SK-N-SH (cell line): Measurements from ENCODE around the gene MGA. TPM values are rescaled to one million over a fixed set of nuclear protein-coding genes. Genes with fewer than 3 reads are reported as not detected.

Experiments used
- CTCF ChIA-PET: fragments of 300-600, 350-600 bp; formaldehyde crosslinking; extraction: SDS; loops from one replicate; lab custom pipeline; 2021; lab: Yijun Ruan, JAX
- POLR2A ChIA-PET: fragments of 350-600 bp; sonication (Branson Sonifier 250); formaldehyde crosslinking; extraction: SDS; loops from one replicate; lab custom pipeline; 2020; ENCODE audit warnings: antibody characterized with exemption, inconsistent platforms; lab: Yijun Ruan, JAX
- DNase-seq: peaks from one replicate; pipeline ENCODE4 v3.0.0; 2012
- H2AFZ ChIP-seq: fragments of 200-600 bp; sonication (generic); 2 replicates; pipeline ENCODE4 v1.8.1; 2016; ENCODE audit warnings: antibody characterized with exemption, mild to moderate bottlenecking, low read depth
- H3F3A ChIP-seq: fragments of 200-600 bp; sonication (generic); replicated peaks from 2 replicates; pipeline ENCODE3; 2016; ENCODE audit warnings: antibody characterized with exemption, mild to moderate bottlenecking; ENCODE audit not compliant: insufficient read depth
- H3K27ac ChIP-seq, 2 experiments: fragments of 200-500 bp in 1 of 2; fragments of 200-600 bp in 1 of 2; sonication (Bioruptor generic) in 1 of 2; sonication (generic), shearing (Covaris generic) in 1 of 2; 2 replicates each; pipeline versions ENCODE4 v1.5.1 to v1.6.1; 2014 to 2016; ENCODE audit warnings: low read depth in 2 of 2, inconsistent platforms in 1 of 2, low read length in 1 of 2, mild to moderate bottlenecking in 1 of 2, mixed read lengths in 1 of 2
- H3K27me3 ChIP-seq: fragments of 200-600 bp; sonication (generic), shearing (Covaris generic); 2 replicates; pipeline ENCODE4 v1.6.1; 2016; ENCODE audit warnings: mixed run types; ENCODE audit not compliant: insufficient read depth
- H3K36me3 ChIP-seq, 2 experiments: fragments of 200-500 bp in 1 of 2; fragments of 200-600 bp in 1 of 2; sonication (Bioruptor generic) in 1 of 2; sonication (generic) in 1 of 2; replicated peaks in 1 of 2; 2 replicates each; pipeline versions ENCODE3 to v1.5.1; 2014 to 2016; ENCODE audit warnings: low read length in 1 of 2, mild to moderate bottlenecking in 1 of 2; ENCODE audit not compliant: insufficient read depth in 2 of 2, control insufficient read depth in 1 of 2
- H3K4me1 ChIP-seq, 2 experiments: fragments of 200-500 bp in 1 of 2; fragments of 200-600 bp in 1 of 2; sonication (Bioruptor generic) in 1 of 2; sonication (generic), shearing (Covaris generic) in 1 of 2; 2 replicates each; pipeline versions ENCODE4 v1.5.1 to v1.6.1; 2014 to 2016; ENCODE audit warnings: low read depth in 1 of 2, low read length in 1 of 2, mixed run types in 1 of 2; ENCODE audit not compliant: insufficient read depth in 2 of 2, control insufficient read depth in 1 of 2
- H3K4me2 ChIP-seq: fragments of 200-600 bp; sonication (generic), shearing (Covaris generic); 2 replicates; pipeline ENCODE4 v1.6.1; 2017; ENCODE audit warnings: mixed run types
- H3K4me3 ChIP-seq, 2 experiments: fragments of 200-500 bp in 1 of 2; fragments of 200-600 bp in 1 of 2; sonication (Bioruptor generic) in 1 of 2; sonication (generic), shearing (Covaris generic) in 1 of 2; 2 replicates each; pipeline versions ENCODE4 v1.5.1 to v1.8.1; 2014 to 2016; ENCODE audit warnings: low read depth in 2 of 2, inconsistent platforms in 1 of 2, low read length in 1 of 2, mild to moderate bottlenecking in 1 of 2, mixed read lengths in 1 of 2, moderate library complexity in 1 of 2
- H3K79me2 ChIP-seq: fragments of 200-600 bp; sonication (generic); 2 replicates; pipeline ENCODE4 v1.8.1; 2017; ENCODE audit warnings: mild to moderate bottlenecking; ENCODE audit not compliant: insufficient read depth
- H3K9ac ChIP-seq: fragments of 200-600 bp; sonication (generic); 2 replicates; pipeline ENCODE4 v1.6.1; 2017; ENCODE audit warnings: mixed run types
- H3K9me2 ChIP-seq: fragments of 200-600 bp; sonication (generic); 2 replicates; pipeline ENCODE4 v1.6.1; 2017; ENCODE audit warnings: mixed run types
- H3K9me3 ChIP-seq: fragments of 200-600 bp; sonication (generic); 2 replicates; pipeline ENCODE4 v1.6.1; 2017; ENCODE audit warnings: mixed run types, mild to moderate bottlenecking, moderate library complexity
- H4K20me1 ChIP-seq: fragments of 200-600 bp; sonication (generic); 2 replicates; pipeline ENCODE4 v1.6.1; 2017; ENCODE audit warnings: mild to moderate bottlenecking, mixed run types; ENCODE audit not compliant: insufficient read depth
- CHD2 ChIP-seq: fragments of 150-350 bp; IDR thresholded peaks from 2 replicates; pipeline ENCODE4 v1.6.1; 2018; ENCODE audit warnings: low read length; ENCODE audit not compliant: partially characterized antibody
- ELF1 ChIP-seq: IDR thresholded peaks from 2 replicates; pipeline ENCODE4 v1.4.0; 2012
- FOSL2 ChIP-seq: IDR thresholded peaks from 2 replicates; pipeline ENCODE4 v1.4.0; 2012; ENCODE audit warnings: low read depth, mild to moderate bottlenecking, moderate library complexity, borderline replicate concordance
- GABPA ChIP-seq: IDR thresholded peaks from 2 replicates; pipeline ENCODE4 v1.4.0; 2012; ENCODE audit warnings: low read depth, mild to moderate bottlenecking
- GATA2 ChIP-seq: sonication (generic); formaldehyde crosslinking; IDR thresholded peaks from 2 replicates; pipeline ENCODE4 v1.5.0; 2020; ENCODE audit warnings: mild to moderate bottlenecking, missing genetic modification reagents
- MXI1 ChIP-seq: IDR thresholded peaks from 2 replicates; pipeline ENCODE4 v1.6.1; 2012; ENCODE audit warnings: mild to moderate bottlenecking, low read depth, low read length, improper control_type of control experiment
- RFX5 ChIP-seq: IDR thresholded peaks from 2 replicates; pipeline ENCODE4 v1.6.1; 2012; ENCODE audit warnings: mild to moderate bottlenecking, improper control_type of control experiment, low read length
- TAF1 ChIP-seq: IDR thresholded peaks from 2 replicates; pipeline ENCODE4 v1.6.1; 2012; ENCODE audit warnings: low read depth, mild to moderate bottlenecking, low read length, moderate library complexity, borderline replicate concordance
- TCF12 ChIP-seq: IDR thresholded peaks from 2 replicates; pipeline ENCODE4 v1.4.0; 2012
- TEAD4 ChIP-seq: IDR thresholded peaks from 2 replicates; pipeline ENCODE4 v1.4.0; 2012; ENCODE audit warnings: mild to moderate bottlenecking, borderline replicate concordance; ENCODE audit not compliant: insufficient read depth
- USF2 ChIP-seq: fragments of 150-350 bp; IDR thresholded peaks from 2 replicates; pipeline ENCODE4 v1.6.1; 2017; ENCODE audit warnings: antibody characterized with exemption, low read length, low read depth, borderline replicate concordance
- YY1 ChIP-seq: IDR thresholded peaks from 2 replicates; pipeline ENCODE4 v1.4.0; 2012; ENCODE audit warnings: low read depth, mild to moderate bottlenecking
- WGBS: methylation state at CpG from one replicate; pipeline ENCODE4 v1.1.6; 2017; ENCODE audit warnings: low lambda C conversion rate; 5-methylcytosine and 5-hydroxymethylcytosine counted together
- polyA plus RNA-seq, 3 experiments: library from polyadenylated mRNA; depleted of rRNA; stranded (reverse); fragments of >200 nt; gene quantifications; 2 replicates each; pipeline ENCODE4 v1.2.3, GENCODE V29; 2012
- TF ChIP-seq, protein P1 (sequence below): fragments of 200-600 bp; sonication (generic); IDR thresholded peaks from 2 replicates; pipeline ENCODE4 v1.6.1; 2017; ENCODE audit warnings: antibody characterized with exemption, mild to moderate bottlenecking, moderate library complexity
- TF ChIP-seq, protein P2 (sequence below): IDR thresholded peaks from 2 replicates; pipeline ENCODE4; 2012

The MGA gene
- polyA plus RNA-seq, 1 of the 3 experiments (the other 2 are of a cell fraction) = 2.3 TPM

DNA sequence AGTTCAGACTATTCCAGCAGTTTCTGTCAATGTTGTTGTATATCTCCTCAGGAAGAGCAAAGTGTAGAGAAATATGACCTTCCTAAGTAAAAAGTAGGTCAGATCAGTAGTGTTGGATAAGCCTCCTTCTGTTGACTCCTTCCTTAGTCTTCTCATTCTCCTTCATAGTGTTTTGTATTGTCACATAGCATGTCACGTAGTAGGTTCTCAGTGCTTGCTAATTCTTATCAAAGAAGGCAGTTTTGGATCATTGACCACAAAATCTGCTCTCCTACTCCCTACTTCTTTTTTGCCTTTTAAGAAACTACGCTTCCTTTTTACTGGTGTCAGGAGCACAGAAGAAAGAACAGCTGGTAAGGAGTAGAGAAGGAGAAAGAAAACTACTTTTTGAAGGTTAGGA is 1.0 kb upstream of the MGA start:
- ChIA-PET CTCF (interaction anchor here (0.9 kb wide), 1 partner anchor 82 kb away, joined by 3 read pairs; no protein-coding TSS in a partner anchor), POLR2A (interaction anchor here (0.6 kb wide), 1 partner anchor 94 kb away, joined by 3 read pairs; no protein-coding TSS in a partner anchor)
- no peaks in the 10 kb centered on the region for H3K9me2 ChIP-seq
- H2AFZ ChIP-seq = no peak overlapping the region
- peaks cover 10 to 21% of the 10 kb centered on the region in 2 experiments; a peak in 3 of 4 replicates for H3K4me1 ChIP-seq
- peaks cover 23% of the 10 kb centered on the region for H3F3A ChIP-seq
- TF ChIP-seq FOSL2 = no peak
- no peak for TF ChIP-seq CHD2
- TF ChIP-seq USF2 = no peak
- TF ChIP-seq, protein P1, sequence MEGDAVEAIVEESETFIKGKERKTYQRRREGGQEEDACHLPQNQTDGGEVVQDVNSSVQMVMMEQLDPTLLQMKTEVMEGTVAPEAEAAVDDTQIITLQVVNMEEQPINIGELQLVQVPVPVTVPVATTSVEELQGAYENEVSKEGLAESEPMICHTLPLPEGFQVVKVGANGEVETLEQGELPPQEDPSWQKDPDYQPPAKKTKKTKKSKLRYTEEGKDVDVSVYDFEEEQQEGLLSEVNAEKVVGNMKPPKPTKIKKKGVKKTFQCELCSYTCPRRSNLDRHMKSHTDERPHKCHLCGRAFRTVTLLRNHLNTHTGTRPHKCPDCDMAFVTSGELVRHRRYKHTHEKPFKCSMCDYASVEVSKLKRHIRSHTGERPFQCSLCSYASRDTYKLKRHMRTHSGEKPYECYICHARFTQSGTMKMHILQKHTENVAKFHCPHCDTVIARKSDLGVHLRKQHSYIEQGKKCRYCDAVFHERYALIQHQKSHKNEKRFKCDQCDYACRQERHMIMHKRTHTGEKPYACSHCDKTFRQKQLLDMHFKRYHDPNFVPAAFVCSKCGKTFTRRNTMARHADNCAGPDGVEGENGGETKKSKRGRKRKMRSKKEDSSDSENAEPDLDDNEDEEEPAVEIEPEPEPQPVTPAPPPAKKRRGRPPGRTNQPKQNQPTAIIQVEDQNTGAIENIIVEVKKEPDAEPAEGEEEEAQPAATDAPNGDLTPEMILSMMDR = no peak
- no peak overlapping the region for H3K4me2 ChIP-seq
- no peak for DNase-seq
- H3K36me3 ChIP-seq = no peaks in the 10 kb centered on the region
- H4K20me1 ChIP-seq = peaks cover 20% of the 10 kb centered on the region
- H3K4me3 ChIP-seq = no peak overlapping the region
- 98% methylated on average over 2 of the region's 2 CpGs for WGBS
- H3K9me3 ChIP-seq = no peaks in the 10 kb centered on the region
- H3K9ac ChIP-seq = no peak overlapping the region
- peaks cover 36% of the 10 kb centered on the region for H3K79me2 ChIP-seq
- no peak overlapping the region for H3K27ac ChIP-seq
- no peaks in the 10 kb centered on the region for H3K27me3 ChIP-seq

DNA sequence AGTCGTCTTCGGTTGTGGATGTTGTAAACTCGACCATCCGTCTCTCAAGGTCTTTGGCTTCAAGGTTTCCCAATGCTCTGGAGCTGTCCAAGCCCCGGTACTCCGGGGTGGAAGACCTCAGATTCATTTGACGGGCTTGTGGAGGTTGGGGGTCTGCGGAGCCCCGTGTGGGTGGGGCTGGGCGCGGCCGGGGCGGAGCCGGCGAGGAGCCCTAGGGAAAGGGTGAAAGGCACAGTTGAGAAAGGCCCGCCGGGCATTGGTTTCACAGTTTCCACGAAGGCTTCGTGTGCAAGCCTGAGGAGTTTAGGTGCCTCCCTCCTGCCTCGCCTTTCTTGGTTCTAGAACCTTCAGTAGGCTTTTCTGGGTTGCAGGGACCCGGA is 360 bp upstream of the MGA start:
- H2AFZ ChIP-seq = peak overlapping the region; percentile 95
- no peaks in the 10 kb centered on the region for H3K36me3 ChIP-seq
- H3K9ac ChIP-seq = peak overlapping the region; percentile 45; the same call in 1 of the 2 replicates
- H3K9me3 ChIP-seq = no peaks in the 10 kb centered on the region
- no peaks in the 10 kb centered on the region for H3K27me3 ChIP-seq
- H4K20me1 ChIP-seq = peaks cover 26% of the 10 kb centered on the region
- H3K4me3 ChIP-seq = peak overlapping the region; percentile 55 to 67
- no peaks in the 10 kb centered on the region for H3K9me2 ChIP-seq
- peaks cover 16 to 21% of the 10 kb centered on the region in 2 experiments; a peak in 3 of 4 replicates for H3K4me1 ChIP-seq
- POLR2A ChIA-PET = interaction anchor here (0.5 to 1.2 kb wide), 6 partner anchors 12 to 726 kb away, joined by 3 to 5 read pairs (median 3); no protein-coding TSS in a partner anchor
- WGBS = 42% methylated on average over 21 of the region's 21 CpGs
- peak overlapping the region; percentile 97 for H3K4me2 ChIP-seq
- H3K79me2 ChIP-seq = peaks cover 42% of the 10 kb centered on the region
- TF ChIP-seq TEAD4 (no peak), GATA2 (CRISPR knock-in tag) (no peak), TCF12 (no peak), MXI1 (no peak), GABPA (no peak), TAF1 (no peak), RFX5 (no peak), YY1 (no peak), ELF1 (no peak), FOSL2 (no peak)
- TF ChIP-seq, protein P2, sequence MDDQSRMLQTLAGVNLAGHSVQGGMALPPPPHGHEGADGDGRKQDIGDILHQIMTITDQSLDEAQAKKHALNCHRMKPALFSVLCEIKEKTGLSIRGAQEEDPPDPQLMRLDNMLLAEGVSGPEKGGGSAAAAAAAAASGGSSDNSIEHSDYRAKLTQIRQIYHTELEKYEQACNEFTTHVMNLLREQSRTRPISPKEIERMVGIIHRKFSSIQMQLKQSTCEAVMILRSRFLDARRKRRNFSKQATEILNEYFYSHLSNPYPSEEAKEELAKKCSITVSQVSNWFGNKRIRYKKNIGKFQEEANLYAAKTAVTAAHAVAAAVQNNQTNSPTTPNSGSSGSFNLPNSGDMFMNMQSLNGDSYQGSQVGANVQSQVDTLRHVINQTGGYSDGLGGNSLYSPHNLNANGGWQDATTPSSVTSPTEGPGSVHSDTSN = no peak
- TF ChIP-seq, protein P1 = no peak
- H3F3A ChIP-seq = peaks cover 30% of the 10 kb centered on the region
- H3K27ac ChIP-seq = peak overlapping the region; percentile 81 to 91
- DNase-seq = no peak
- CTCF ChIA-PET = interaction anchor here (0.6 to 2.1 kb wide), 6 partner anchors 11 to 103 kb away, joined by 3 to 7 read pairs (median 5); no protein-coding TSS in a partner anchor
